ENCODE data around the gene DOCK2. TPM values are rescaled to one million over a fixed set of nuclear protein-coding genes. Genes with fewer than 3 reads are reported as not detected.

DOCK2 gene
- total and polyA plus RNA-seq, 2 of the 8 experiments (the other 6 are each of a cell fraction or from before 2014, with no cell fraction given) = 3.9 to 5.7 TPM

- no peak overlapping the region for H2AK5ac ChIP-seq (ENCODE audit: low read depth, low read length)
- H4K5ac ChIP-seq (ENCODE audit: insufficient read length, low read depth, low read length) = no peak overlapping the region
- H2BK15ac ChIP-seq (ENCODE audit: low read length) = no peak overlapping the region
- no peaks in the 10 kb centered on the region for H3K79me2 ChIP-seq (ENCODE audit: control insufficient read depth in 1 of 2, insufficient read depth in 2 of 2, low read length in 2 of 2)
- H3K9ac ChIP-seq (replicated peaks in 1 of 4; ENCODE audit: extremely low read depth in 1 of 4, low read depth in 3 of 4, low read length in 3 of 4) = no peak overlapping the region
- WGBS, 2 experiments (ENCODE audit: extremely low coverage in 1 of 2, insufficient coverage in 1 of 2, insufficient read length in 1 of 2, insufficient replicate concordance in 2 of 2, low coverage in 1 of 2, low lambda C conversion rate in 2 of 2, missing lambda C conversion rate in 1 of 2) = 92% methylated on average over 1 of the region's 1 CpG; no CpG with 5 or more reads in 1 of the 2 experiments
- H2BK20ac ChIP-seq (ENCODE audit: low read length) = no peak overlapping the region
- H3K56ac ChIP-seq (replicated peaks; ENCODE audit: insufficient read length, low read depth, low read length) = no peak overlapping the region
- H3K4me1 ChIP-seq (replicated peaks in 1 of 4; ENCODE audit: control insufficient read depth in 3 of 4, insufficient read depth in 4 of 4, low read length in 3 of 4) = peaks cover 5 to 7% (median 5%) of the 10 kb centered on the region in 4 experiments; a peak in 6 of 7 replicates
- no peak for TF ChIP-seq KDM1A (IDR thresholded peaks at IDR 0.05; ENCODE audit: borderline replicate concordance, low read length)
- no peak for TF ChIP-seq RBBP5 (IDR thresholded peaks at IDR 0.05; ENCODE audit: borderline replicate concordance, low read depth, low read length)
- no peaks in the 10 kb centered on the region for H3K23me2 ChIP-seq (ENCODE audit: low read depth, low read length)
- H3K27me3 ChIP-seq (replicated peaks in 1 of 4; ENCODE audit: control insufficient read depth in 3 of 4, extremely low read depth in 1 of 4, insufficient read depth in 3 of 4, low read length in 3 of 4) = no peaks in the 10 kb centered on the region
- H2AFZ ChIP-seq (ENCODE audit: low read length) = no peak overlapping the region
- no peak overlapping the region for H3K14ac ChIP-seq (ENCODE audit: insufficient read length)
- H4K8ac ChIP-seq (ENCODE audit: extremely low read depth, insufficient read depth, low read length) = no peak overlapping the region
- no peak overlapping the region for H2BK12ac ChIP-seq (ENCODE audit: low read depth, low read length)
- H2BK5ac ChIP-seq (ENCODE audit: low read depth, low read length) = no peak overlapping the region
- H3K4ac ChIP-seq (replicated peaks; ENCODE audit: insufficient read length, low read depth, low read length) = no peak overlapping the region
- no peak overlapping the region for H3K4me2 ChIP-seq (ENCODE audit: insufficient read depth in 1 of 2, low read depth in 2 of 2, low read length in 2 of 2)
- no peaks in the 10 kb centered on the region for H3K36me3 ChIP-seq (ENCODE audit: control insufficient read depth in 2 of 4, insufficient read depth in 4 of 4, low read length in 3 of 4)
- H3K79me1 ChIP-seq (ENCODE audit: low read depth, low read length) = no peaks in the 10 kb centered on the region
- no peak overlapping the region for H2BK120ac ChIP-seq (replicated peaks; ENCODE audit: low read depth, low read length)
- H4K20me1 ChIP-seq (replicated peaks in 1 of 2; ENCODE audit: control insufficient read depth in 1 of 2, insufficient read depth in 2 of 2, low read length in 2 of 2) = no peaks in the 10 kb centered on the region
- H3K27ac ChIP-seq (ENCODE audit: low read depth, low read length) = no peak overlapping the region
- H4K91ac ChIP-seq (replicated peaks; ENCODE audit: insufficient read length, low read length) = no peak overlapping the region
- POLR2A ChIA-PET (ENCODE audit: partially characterized antibody) = no interaction called here
- FAIRE-seq (no peak), DNase-seq (ENCODE audit: low read depth in 1 of 2, low spot score in 2 of 2) (no peak)
- H3K23ac ChIP-seq (ENCODE audit: insufficient read length) = no peak overlapping the region
- CTCF ChIA-PET (ENCODE audit: partially characterized antibody) = interaction anchor here (1.2 to 1.6 kb wide), 2 partner anchors 13 to 39 kb away, joined by 3 read pairs; no protein-coding TSS in a partner anchor
- no peak overlapping the region for H3K18ac ChIP-seq (ENCODE audit: extremely low read depth, low read length)
- no peak overlapping the region for H3K4me3 ChIP-seq (ENCODE audit: extremely low read depth in 1 of 4, insufficient read depth in 2 of 4, low read depth in 3 of 4, low read length in 4 of 4)
- no peaks in the 10 kb centered on the region for H3K9me3 ChIP-seq (ENCODE audit: insufficient read depth in 2 of 2, low read depth in 1 of 2, low read length in 1 of 2)
Observed at GRCh38 chr5:169942181-169942580, 305.1 kb downstream of the DOCK2 start.
